SU-DHL-6 (cell line): ENCODE measurements around the gene UBR7.
A peak's percentile ranks its signal among the peaks of the same experiment; 100 is the strongest.

Source experiments
- H2AFZ ChIP-seq: fragments of 200-600 bp; sonication (generic); 2 replicates; pipeline ENCODE4 v1.6.1; 2014; ENCODE audit warnings: low read depth, mild to moderate bottlenecking, moderate library complexity, mixed read lengths, antibody characterized with exemption, low read length; ENCODE audit not compliant: severe bottlenecking
- H3F3A ChIP-seq: fragments of 200-600 bp; shearing (Covaris generic); 2 replicates; pipeline ENCODE4 v1.6.0; 2016; ENCODE audit warnings: antibody characterized with exemption, mild to moderate bottlenecking; ENCODE audit not compliant: insufficient read depth
- H3K27ac ChIP-seq: fragments of 200-600 bp; sonication (generic); 2 replicates; pipeline ENCODE4 v1.5.1; 2016; ENCODE audit warnings: low read depth, mild to moderate bottlenecking, low read length, moderate library complexity, mixed read lengths
- H3K27me3 ChIP-seq: fragments of 200-600 bp; sonication (generic), shearing (Covaris generic); 2 replicates; pipeline ENCODE4 v1.6.0; 2014; ENCODE audit warnings: mild to moderate bottlenecking, low read length
- H3K36me3 ChIP-seq: fragments of 200-600 bp; sonication (generic); 2 replicates; pipeline ENCODE4 v1.6.1; 2014; ENCODE audit warnings: mild to moderate bottlenecking, low read length, mixed read lengths
- H3K4me2 ChIP-seq: fragments of 300-600, 200-600 bp; shearing (Covaris generic), sonication (generic); 2 replicates; pipeline ENCODE4 v1.6.0; 2014; ENCODE audit warnings: low read length, low read depth, mild to moderate bottlenecking; ENCODE audit not compliant: poor library complexity, severe bottlenecking
- H3K4me3 ChIP-seq: fragments of 200-600 bp; sonication (generic); 2 replicates; pipeline ENCODE4 v1.5.1; 2014; ENCODE audit warnings: antibody characterized with exemption, low read length, mild to moderate bottlenecking, mixed read lengths; ENCODE audit not compliant: insufficient read depth, poor library complexity, severe bottlenecking
- H3K79me2 ChIP-seq: fragments of 200-600 bp; sonication (generic); 2 replicates; pipeline ENCODE4 v1.6.1; 2014; ENCODE audit warnings: mild to moderate bottlenecking, low read length, moderate library complexity; ENCODE audit not compliant: insufficient read depth
- H3K9ac ChIP-seq: fragments of 200-600 bp; sonication (generic); 2 replicates; pipeline ENCODE4 v1.7.0; 2014; ENCODE audit warnings: mild to moderate bottlenecking, low read length
- H3K9me2 ChIP-seq: fragments of 200-600 bp; sonication (generic); replicated peaks from 2 replicates; pipeline ENCODE4 v1.6.1; 2014; ENCODE audit warnings: low read length; ENCODE audit not compliant: insufficient read depth
- H3K9me3 ChIP-seq: fragments of 200-600 bp; sonication (generic); 2 replicates; pipeline ENCODE4 v1.6.1; 2014; ENCODE audit warnings: low read length, mixed read lengths; ENCODE audit not compliant: insufficient read depth
- H4K20me1 ChIP-seq: fragments of 200-600 bp; sonication (generic); 2 replicates; pipeline ENCODE4 v1.6.1; 2014; ENCODE audit warnings: low read depth, mild to moderate bottlenecking, antibody characterized with exemption, low read length, moderate library complexity, mixed read lengths
- EZH2phosphoT487 ChIP-seq: fragments of 200-600 bp; sonication (generic), shearing (Covaris generic); conservative IDR thresholded peaks from 2 replicates; pipeline ENCODE4 v1.6.1; 2018; ENCODE audit warnings: mild to moderate bottlenecking, antibody characterized with exemption, low read length, moderate library complexity, mixed read lengths
- TF ChIP-seq, protein P1 (sequence below): fragments of 200-600 bp; sonication (generic); IDR thresholded peaks from one replicate; pipeline ENCODE4 v1.5.1; 2017; ENCODE audit warnings: antibody characterized with exemption, mild to moderate bottlenecking, low read length, moderate library complexity; ENCODE audit not compliant: insufficient read depth, poor library complexity, severe bottlenecking

UBR7 gene

DNA sequence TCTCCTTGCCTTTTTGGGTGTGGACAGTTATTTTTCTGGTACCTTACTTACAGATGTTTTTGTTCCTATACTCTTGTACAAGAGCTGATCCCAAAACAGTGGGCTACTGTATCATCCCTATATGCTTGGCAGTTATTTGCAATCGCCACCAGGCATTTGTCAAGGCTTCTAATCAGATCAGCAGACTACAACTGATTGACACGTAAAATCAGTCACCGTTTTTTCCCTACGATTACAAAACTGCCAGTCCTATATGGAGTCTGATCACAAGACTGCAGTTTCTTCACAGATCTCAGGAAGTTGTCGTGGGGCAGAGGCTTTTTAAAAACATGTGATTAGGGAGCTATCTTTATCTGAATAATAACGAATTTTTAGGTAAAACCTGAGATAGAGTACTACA, 20.6 kb upstream of the UBR7 start:
- no peaks in the 10 kb centered on the region for H3K9me3 ChIP-seq
- H3K79me2 ChIP-seq: peaks cover 24% of the 10 kb centered on the region
- H3K4me3 ChIP-seq: no peak overlapping the region
- H3K27ac ChIP-seq: no peak overlapping the region; the same call in 1 of the 2 replicates
- H3K4me2 ChIP-seq: peak overlapping the region; percentile 76
- H3K27me3 ChIP-seq: no peaks in the 10 kb centered on the region
- H3F3A ChIP-seq: peaks cover 20% of the 10 kb centered on the region
- H2AFZ ChIP-seq: no peak overlapping the region
- H3K36me3 ChIP-seq: peaks cover 3% of the 10 kb centered on the region; the same call in 1 of the 2 replicates
- H3K9me2 ChIP-seq: no peaks in the 10 kb centered on the region
- H3K9ac ChIP-seq: 0 out of 2 replicates have a peak overlapping the region, but pooled peaks have one; percentile 6
- TF ChIP-seq, protein P1, sequence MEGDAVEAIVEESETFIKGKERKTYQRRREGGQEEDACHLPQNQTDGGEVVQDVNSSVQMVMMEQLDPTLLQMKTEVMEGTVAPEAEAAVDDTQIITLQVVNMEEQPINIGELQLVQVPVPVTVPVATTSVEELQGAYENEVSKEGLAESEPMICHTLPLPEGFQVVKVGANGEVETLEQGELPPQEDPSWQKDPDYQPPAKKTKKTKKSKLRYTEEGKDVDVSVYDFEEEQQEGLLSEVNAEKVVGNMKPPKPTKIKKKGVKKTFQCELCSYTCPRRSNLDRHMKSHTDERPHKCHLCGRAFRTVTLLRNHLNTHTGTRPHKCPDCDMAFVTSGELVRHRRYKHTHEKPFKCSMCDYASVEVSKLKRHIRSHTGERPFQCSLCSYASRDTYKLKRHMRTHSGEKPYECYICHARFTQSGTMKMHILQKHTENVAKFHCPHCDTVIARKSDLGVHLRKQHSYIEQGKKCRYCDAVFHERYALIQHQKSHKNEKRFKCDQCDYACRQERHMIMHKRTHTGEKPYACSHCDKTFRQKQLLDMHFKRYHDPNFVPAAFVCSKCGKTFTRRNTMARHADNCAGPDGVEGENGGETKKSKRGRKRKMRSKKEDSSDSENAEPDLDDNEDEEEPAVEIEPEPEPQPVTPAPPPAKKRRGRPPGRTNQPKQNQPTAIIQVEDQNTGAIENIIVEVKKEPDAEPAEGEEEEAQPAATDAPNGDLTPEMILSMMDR: no peak
- TF ChIP-seq EZH2phosphoT487: no peak
- H4K20me1 ChIP-seq: no peaks in the 10 kb centered on the region

DNA sequence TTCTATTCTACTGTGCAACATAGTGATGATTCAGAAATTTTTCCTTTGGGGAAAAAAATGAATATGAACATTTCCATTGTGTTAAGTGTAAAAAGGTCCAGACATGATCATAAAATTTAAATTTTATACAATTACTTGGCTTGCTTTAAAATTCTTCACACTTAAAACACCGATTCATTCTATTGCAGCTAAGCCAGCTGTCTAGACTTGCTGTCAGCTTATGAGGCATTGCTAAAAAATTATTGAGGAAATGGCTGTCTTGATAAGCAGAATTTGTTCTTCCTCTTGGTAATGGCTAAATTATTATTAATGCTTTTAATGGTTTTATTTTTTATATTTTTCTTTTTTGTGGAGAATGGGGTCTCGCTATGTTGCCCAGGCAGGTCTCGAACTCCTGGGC, 20.1 kb upstream of the UBR7 start:
- Histone ChIP-seq H3K9me2 (no peaks in the 10 kb centered on the region), H4K20me1 (no peaks in the 10 kb centered on the region), H3K27ac (no peak overlapping the region; the same call in 1 of the 2 replicates), H2AFZ (no peak overlapping the region), H3K79me2 (peaks cover 24% of the 10 kb centered on the region), H3K4me3 (no peak overlapping the region), H3K9me3 (no peaks in the 10 kb centered on the region), H3K4me2 (peak overlapping the region; percentile 76), H3K27me3 (no peaks in the 10 kb centered on the region), H3F3A (peaks cover 25% of the 10 kb centered on the region), H3K9ac (no peak overlapping the region), H3K36me3 (peaks cover 3% of the 10 kb centered on the region; the same call in 1 of the 2 replicates)
- TF ChIP-seq, protein P1: no peak
- TF ChIP-seq EZH2phosphoT487: no peak

DNA sequence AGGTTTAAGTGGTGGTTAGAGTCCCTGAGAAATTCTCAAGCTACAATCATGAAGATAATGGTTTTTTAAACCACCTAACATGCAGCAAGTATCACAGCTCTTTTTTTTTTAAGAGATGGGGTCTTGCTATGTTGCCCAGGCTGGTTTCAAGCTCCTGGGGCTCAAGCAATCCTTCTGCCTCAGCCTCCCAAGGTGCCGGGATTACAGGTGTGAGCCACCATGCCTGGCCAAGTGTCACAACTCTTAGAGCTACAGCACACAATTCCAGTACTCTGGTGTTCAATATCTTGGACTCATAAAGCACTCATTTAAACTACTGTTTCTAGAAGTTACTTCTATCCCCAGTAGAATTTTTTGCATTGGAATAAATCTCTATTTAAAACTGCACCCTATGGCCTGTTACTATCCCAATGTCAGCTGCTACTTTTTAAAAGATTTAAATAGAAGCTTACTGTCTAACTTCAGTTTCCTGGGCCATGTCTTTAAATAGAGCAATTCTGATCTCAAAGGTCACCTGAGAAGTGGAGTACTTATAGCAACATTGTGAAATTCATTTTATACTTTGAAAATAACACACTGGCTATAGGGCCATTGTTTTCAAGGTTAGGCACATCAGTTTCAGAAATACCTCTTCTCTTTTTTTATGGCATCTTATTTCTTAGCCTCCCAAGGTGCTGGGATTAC, 11.6 kb upstream of the UBR7 start:
- Histone ChIP-seq H3F3A (peaks cover 22% of the 10 kb centered on the region; the same call in 1 of the 2 replicates), H4K20me1 (no peaks in the 10 kb centered on the region), H3K4me2 (no peak overlapping the region), H3K4me3 (no peak overlapping the region), H3K9me3 (no peaks in the 10 kb centered on the region), H3K27ac (no peak overlapping the region), H3K36me3 (peaks cover 17% of the 10 kb centered on the region; the same call in 1 of the 2 replicates), H2AFZ (no peak overlapping the region), H3K9ac (no peak overlapping the region), H3K27me3 (no peaks in the 10 kb centered on the region), H3K9me2 (no peaks in the 10 kb centered on the region), H3K79me2 (peaks cover 6% of the 10 kb centered on the region; the same call in 1 of the 2 replicates)
- TF ChIP-seq, protein P1: no peak
- TF ChIP-seq EZH2phosphoT487: no peak
